ENCODE results near the gene CDH22.

CDH22 gene

GRCh38 chr20:46240065-46240464 is 68.2 kb downstream of the CDH22 start:
- no peak for DNase-seq (ENCODE audit: low spot score)

GRCh38 chr20:46237736-46238135 is 70.6 kb downstream of the CDH22 start:
- no peak for DNase-seq (ENCODE audit: low spot score)

GRCh38 chr20:46237227-46237626 is 71.1 kb downstream of the CDH22 start:
- no peak for DNase-seq (ENCODE audit: low spot score)

- no peak for DNase-seq (ENCODE audit: low spot score)
Observed at GRCh38 chr20:46235077-46235476, 73.2 kb downstream of the CDH22 start.

GRCh38 chr20:46233701-46234100 is 74.6 kb downstream of the CDH22 start:
- no peak for DNase-seq (ENCODE audit: low spot score)

GRCh38 chr20:46232539-46232938 is 75.8 kb downstream of the CDH22 start:
- no peak for DNase-seq (ENCODE audit: low spot score)

- DNase-seq (ENCODE audit: low spot score) = peak; percentile 38
Observed at GRCh38 chr20:46230801-46231282, 77.5 kb downstream of the CDH22 start.

GRCh38 chr20:46230106-46230491 is 78.2 kb downstream of the CDH22 start:
- no peak for DNase-seq (ENCODE audit: low spot score)

GRCh38 chr20:46229478-46230105 is 78.7 kb downstream of the CDH22 start:
- DNase-seq (ENCODE audit: low spot score) = no peak

- no peak for DNase-seq (ENCODE audit: low spot score)
Observed at GRCh38 chr20:46228670-46229069, 79.6 kb downstream of the CDH22 start.

GRCh38 chr20:46227272-46227767 is 81.0 kb downstream of the CDH22 start:
- no peak for DNase-seq (ENCODE audit: low spot score)

GRCh38 chr20:46226602-46227001 is 81.7 kb downstream of the CDH22 start:
- no peak for DNase-seq (ENCODE audit: low spot score)

- DNase-seq (ENCODE audit: low spot score) = no peak
Observed at GRCh38 chr20:46222521-46223007, 85.7 kb downstream of the CDH22 start.

- no peak for DNase-seq (ENCODE audit: low spot score)
Observed at GRCh38 chr20:46221256-46221833, 87.0 kb downstream of the CDH22 start.

- no peak for DNase-seq (ENCODE audit: low spot score)
Observed at GRCh38 chr20:46220455-46221207, 87.7 kb downstream of the CDH22 start.

- no peak for DNase-seq (ENCODE audit: low spot score)
Observed at GRCh38 chr20:46219920-46220319, 88.4 kb downstream of the CDH22 start.

GRCh38 chr20:46219190-46219589 is 89.1 kb downstream of the CDH22 start:
- DNase-seq (ENCODE audit: low spot score) = no peak

- DNase-seq (ENCODE audit: low spot score) = no peak
Observed at GRCh38 chr20:46218656-46219055, 89.6 kb downstream of the CDH22 start.

- DNase-seq (ENCODE audit: low spot score) = no peak
Observed at GRCh38 chr20:46217583-46217982, 90.7 kb downstream of the CDH22 start.

GRCh38 chr20:46216770-46217464 is 91.4 kb downstream of the CDH22 start:
- no peak for DNase-seq (ENCODE audit: low spot score)

- peak; percentile 62 for DNase-seq (ENCODE audit: low spot score)
Observed at GRCh38 chr20:46215913-46216707, 92.2 kb downstream of the CDH22 start.

All from COLO829 (cell line).